IMR-90 (cell line): ENCODE data around the gene PARD3. TPM values are rescaled to one million over a fixed set of nuclear protein-coding genes. Genes with fewer than 3 reads are reported as not detected.

Source experiments
- ATAC-seq: fragments of 200-7000 bp; cut with Tn5 transposase; 2 replicates; pipeline ENCODE4 v1.9.1; 2020; ENCODE audit warnings: low read depth, mild to moderate bottlenecking, moderate library complexity
- BruUV-seq: library from RNA; stranded (reverse); fragments of 400-500 nt; replicated peaks from 2 replicates; lab custom pipeline; 2021; lab: Mats Ljungman, UMichigan
- CTCF ChIA-PET: fragments of 300-600 bp; formaldehyde crosslinking; extraction: SDS; loops from one replicate; lab custom pipeline; 2021; ENCODE audit warnings: antibody characterized with exemption; lab: Yijun Ruan, JAX
- POLR2A ChIA-PET: fragments of 300-600 bp; sonication (Branson Sonifier 250); formaldehyde crosslinking; loops from one replicate; lab custom pipeline; 2022; ENCODE audit warnings: antibody characterized with exemption; ENCODE audit not compliant: unreplicated experiment; lab: Charles Lee
- DNase-seq: peaks from one replicate; pipeline ENCODE4 v3.0.0; 2013
- H2AFZ ChIP-seq: replicated peaks from 2 replicates; pipeline ENCODE3; 2013; ENCODE audit warnings: low read length, mild to moderate bottlenecking; ENCODE audit not compliant: poor library complexity
- H2AK5ac ChIP-seq: 2 replicates; pipeline ENCODE4 v1.6.1; 2013; ENCODE audit warnings: low read depth, low read length, inconsistent platforms
- H2AK9ac ChIP-seq: replicated peaks from 2 replicates; pipeline ENCODE3; 2013; ENCODE audit warnings: mild to moderate bottlenecking, low read depth, low read length, moderate library complexity; ENCODE audit not compliant: poor library complexity
- H2BK120ac ChIP-seq: 2 replicates; pipeline ENCODE4 v1.6.1; 2013; ENCODE audit warnings: low read depth, low read length, inconsistent platforms
- H2BK15ac ChIP-seq: 3 replicates; pipeline ENCODE4 v1.6.1; 2013; ENCODE audit warnings: low read depth, low read length, inconsistent platforms
- H2BK20ac ChIP-seq: 2 replicates; pipeline ENCODE4 v1.6.1; 2013; ENCODE audit warnings: low read depth, mild to moderate bottlenecking, inconsistent platforms, low read length, moderate library complexity
- H2BK5ac ChIP-seq: 2 replicates; pipeline ENCODE4 v1.6.1; 2013; ENCODE audit warnings: mild to moderate bottlenecking, low read depth, low read length, inconsistent platforms; ENCODE audit not compliant: poor library complexity, severe bottlenecking
- H3K14ac ChIP-seq: replicated peaks from 2 replicates; pipeline ENCODE4 v1.6.1; 2013; ENCODE audit warnings: low read depth, low read length, inconsistent platforms
- H3K18ac ChIP-seq: 2 replicates; pipeline ENCODE4 v1.6.1; 2013; ENCODE audit warnings: low read depth, low read length, control low read depth
- H3K23ac ChIP-seq: 2 replicates; pipeline ENCODE4 v1.6.1; 2013; ENCODE audit warnings: low read depth, low read length, inconsistent platforms
- H3K27ac ChIP-seq: 2 replicates; pipeline ENCODE4 v1.5.1; 2013; ENCODE audit warnings: mild to moderate bottlenecking, control low read depth, low read length; ENCODE audit not compliant: insufficient read depth
- H3K27me3 ChIP-seq: 2 replicates; pipeline ENCODE4 v1.6.1; 2013; ENCODE audit warnings: low read length; ENCODE audit not compliant: control insufficient read depth, insufficient read depth
- H3K36me3 ChIP-seq: 2 replicates; pipeline ENCODE4 v1.6.1; 2013; ENCODE audit warnings: low read length, mixed read lengths; ENCODE audit not compliant: control insufficient read depth, insufficient read depth
- H3K4ac ChIP-seq: 2 replicates; pipeline ENCODE4 v1.6.1; 2013; ENCODE audit warnings: low read depth, low read length, inconsistent platforms
- H3K4me1 ChIP-seq: 2 replicates; pipeline ENCODE4 v1.6.1; 2013; ENCODE audit warnings: low read length, mixed read lengths; ENCODE audit not compliant: control insufficient read depth, insufficient read depth
- H3K4me2 ChIP-seq: 2 replicates; pipeline ENCODE4 v1.6.1; 2013; ENCODE audit warnings: low read depth, mild to moderate bottlenecking, control low read depth, low read length, moderate library complexity
- H3K4me3 ChIP-seq: 2 replicates; pipeline ENCODE4 v1.5.1; 2013; ENCODE audit warnings: low read depth, mild to moderate bottlenecking, control low read depth, low read length, moderate library complexity; ENCODE audit not compliant: insufficient read depth
- H3K56ac ChIP-seq: 2 replicates; pipeline ENCODE4 v1.6.1; 2013; ENCODE audit warnings: low read length, inconsistent platforms; ENCODE audit not compliant: insufficient read depth; ENCODE audit errors: extremely low read depth
- H3K79me1 ChIP-seq, 2 experiments: 2 replicates each; pipeline ENCODE4 v1.6.1; 2013; ENCODE audit warnings: low read length in 2 of 2, inconsistent platforms in 1 of 2, low read depth in 1 of 2
- H3K9ac ChIP-seq: 2 replicates; pipeline ENCODE4 v1.6.1; 2013; ENCODE audit warnings: low read depth, low read length, control low read depth
- H3K9me1 ChIP-seq: 2 replicates; pipeline ENCODE4 v1.6.1; 2013; ENCODE audit warnings: low read length, inconsistent platforms; ENCODE audit not compliant: insufficient read depth
- H3K9me3 ChIP-seq: 2 replicates; pipeline ENCODE4 v1.6.1; 2013; ENCODE audit warnings: low read length; ENCODE audit not compliant: control insufficient read depth, insufficient read depth
- H4K20me1 ChIP-seq: 2 replicates; pipeline ENCODE4 v1.6.1; 2013; ENCODE audit warnings: low read length, inconsistent platforms; ENCODE audit not compliant: insufficient read depth
- H4K5ac ChIP-seq: 2 replicates; pipeline ENCODE4 v1.6.1; 2013; ENCODE audit warnings: mild to moderate bottlenecking, low read depth, low read length, control low read depth
- H4K8ac ChIP-seq, 2 experiments: 2 replicates each; pipeline ENCODE4 v1.6.1; 2013; ENCODE audit warnings: low read depth in 2 of 2, low read length in 2 of 2, control low read depth in 1 of 2, inconsistent platforms in 1 of 2
- H4K91ac ChIP-seq: 2 replicates; pipeline ENCODE4 v1.6.1; 2013; ENCODE audit warnings: low read depth, low read length, inconsistent platforms; ENCODE audit not compliant: insufficient read depth
- BHLHE40 ChIP-seq: fragments of 150-350 bp; IDR thresholded peaks from 2 replicates; pipeline ENCODE4 v1.6.1; 2016; ENCODE audit warnings: mild to moderate bottlenecking, low read depth, low read length
- CEBPB ChIP-seq: IDR thresholded peaks from 2 replicates; pipeline ENCODE4 v1.6.1; 2012; ENCODE audit warnings: low read depth, low read length, improper control_type of control experiment
- CHD1 ChIP-seq: IDR thresholded peaks from 2 replicates; pipeline ENCODE4 v1.6.1; 2012; ENCODE audit warnings: low read depth, low read length, improper control_type of control experiment
- CTCF ChIP-seq: conservative IDR thresholded peaks from 2 replicates; pipeline ENCODE4 v1.5.1; 2012; ENCODE audit warnings: mild to moderate bottlenecking, low read depth, low read length, improper control_type of control experiment
- ELK1 ChIP-seq: fragments of 150-350 bp; IDR thresholded peaks from 2 replicates; pipeline ENCODE4 v1.6.1; 2016; ENCODE audit warnings: low read depth, mild to moderate bottlenecking, low read length, moderate library complexity, borderline replicate concordance
- FOS ChIP-seq: fragments of 150-350 bp; IDR thresholded peaks from 2 replicates; pipeline ENCODE4 v1.6.1; 2016; ENCODE audit warnings: low read depth, low read length
- MAFK ChIP-seq: IDR thresholded peaks from 2 replicates; pipeline ENCODE4 v1.6.1; 2012; ENCODE audit warnings: low read depth, low read length, improper control_type of control experiment
- MAZ ChIP-seq: IDR thresholded peaks from 2 replicates; pipeline ENCODE4 v1.6.1; 2012; ENCODE audit warnings: low read depth, mild to moderate bottlenecking, low read length, improper control_type of control experiment, moderate library complexity, borderline replicate concordance
- NFE2L2 ChIP-seq: fragments of 150-350 bp; IDR thresholded peaks from 2 replicates; pipeline ENCODE4 v1.6.1; 2016; ENCODE audit warnings: low read depth, mild to moderate bottlenecking, low read length
- POLR2A ChIP-seq: IDR thresholded peaks from 2 replicates; pipeline ENCODE4 v1.6.1; 2012; ENCODE audit warnings: mild to moderate bottlenecking, low read depth, low read length
- RAD21 ChIP-seq: IDR thresholded peaks from 2 replicates; pipeline ENCODE4 v1.6.1; 2012; ENCODE audit warnings: low read length, improper control_type of control experiment
- RCOR1 ChIP-seq: IDR thresholded peaks from 2 replicates; pipeline ENCODE4 v1.6.1; 2012; ENCODE audit warnings: mild to moderate bottlenecking, low read length, improper control_type of control experiment; ENCODE audit not compliant: insufficient replicate concordance
- RFX5 ChIP-seq: IDR thresholded peaks from 2 replicates; pipeline ENCODE4 v1.8.0; 2012; ENCODE audit warnings: low read depth, mild to moderate bottlenecking, low read length, moderate library complexity
- SMC3 ChIP-seq: fragments of 150-350 bp; IDR thresholded peaks from 2 replicates; pipeline ENCODE4 v1.6.1; 2016; ENCODE audit warnings: low read depth, mild to moderate bottlenecking, antibody characterized with exemption, low read length, moderate library complexity
- WGBS, 2 experiments: methylation state at CpG; one replicate each; pipeline versions ENCODE4 v1.1.5 to v1.1.7; 2013; ENCODE audit warnings: missing lambda C conversion rate in 2 of 2; ENCODE audit not compliant: insufficient read length in 1 of 2; ENCODE audit errors: extremely low coverage in 2 of 2; 5-methylcytosine and 5-hydroxymethylcytosine counted together
- dilution Hi-C: fragments of 300-500 bp; cut with HindIII; formaldehyde crosslinking; loops from one replicate; pipeline ENCODE4 v1.14.3; 2018; ENCODE audit warnings: low sequenced_read_pairs; ENCODE audit not compliant: unreplicated experiment
- in situ Hi-C: fragments of 300-500 bp; cut with MboI; formaldehyde crosslinking; loops from 3 replicates; pipeline ENCODE4 v1.14.3; 2019; ENCODE audit warnings: low sequenced_read_pairs, inconsistent platforms, mixed read lengths
- intact Hi-C: fragments of 100-400 bp; cut with micrococcal nuclease; formaldehyde crosslinking; loops from 2 replicates; pipeline ENCODE4 v1.10.0; 2022
- polyA plus RNA-seq, 3 experiments: library from polyadenylated mRNA; depleted of rRNA; stranded (reverse); fragments of >200 nt; gene quantifications; 2 replicates each; pipeline ENCODE4 v1.2.3, GENCODE V29; 2012; ENCODE audit warnings: low replicate concordance in 1 of 3
- total RNA-seq: library from RNA; depleted of rRNA; stranded (reverse); fragments of >200 nt; gene quantifications from 2 replicates; pipeline ENCODE4 v1.2.3, GENCODE V29; 2012

PARD3 gene
- total and polyA plus RNA-seq, 2 of the 4 experiments (the other 2 are of a cell fraction): 14.6 to 37.5 TPM

GRCh38 chr10:34345383-34345782, 469.7 kb downstream of the PARD3 start:
- WGBS, 2 experiments: no CpG with 5 or more reads among the region's 5 CpGs
- intact Hi-C loops: no loop called here
- Histone ChIP-seq H4K20me1 (no peaks in the 10 kb centered on the region), H3K9me3 (no peaks in the 10 kb centered on the region), H2BK5ac (no peak overlapping the region), H4K91ac (no peak overlapping the region), H3K27me3 (no peaks in the 10 kb centered on the region), H3K9me1 (no peaks in the 10 kb centered on the region), H3K79me1 (no peaks in the 10 kb centered on the region), H2BK15ac (no peak overlapping the region), H3K18ac (no peak overlapping the region), H3K36me3 (0 out of 2 replicates have a peak, but pooled peaks cover 2% of the 10 kb centered on the region), H4K8ac (no peak overlapping the region), H3K27ac (no peak overlapping the region), H3K23ac (no peak overlapping the region), H2BK20ac (no peak overlapping the region), H4K5ac (no peak overlapping the region), H3K56ac (no peak overlapping the region), H3K4me2 (no peak overlapping the region), H2AFZ (no peak overlapping the region), H3K14ac (no peak overlapping the region), H3K4ac (no peak overlapping the region), H2BK120ac (no peak overlapping the region), H2AK5ac (no peak overlapping the region), H2AK9ac (no peak overlapping the region), H3K9ac (no peak overlapping the region), H3K4me3 (no peak overlapping the region), H3K4me1 (peaks cover 4% of the 10 kb centered on the region)
- ChIA-PET CTCF (no interaction called here), POLR2A (no interaction called here)
- DNase-seq: no peak
- dilution Hi-C loops: no loop called here
- BruUV-seq: no TSS peak
- TF ChIP-seq ELK1 (no peak), FOS (no peak), CHD1 (no peak), MAFK (no peak), RCOR1 (no peak), POLR2A (no peak), RFX5 (no peak), MAZ (no peak), NFE2L2 (no peak), RAD21 (no peak), CEBPB (no peak), CTCF (no peak), BHLHE40 (no peak), SMC3 (no peak)
- in situ Hi-C loops: no loop called here
- ATAC-seq: no peak
